NCI-H526 (cell line): ENCODE measurements around the gene MROH8.

Experiments
- DNase-seq, 2 experiments: peaks; one replicate each; lab custom pipeline; 2025; lab: John Stamatoyannopoulos, UW

MROH8 gene

DNA sequence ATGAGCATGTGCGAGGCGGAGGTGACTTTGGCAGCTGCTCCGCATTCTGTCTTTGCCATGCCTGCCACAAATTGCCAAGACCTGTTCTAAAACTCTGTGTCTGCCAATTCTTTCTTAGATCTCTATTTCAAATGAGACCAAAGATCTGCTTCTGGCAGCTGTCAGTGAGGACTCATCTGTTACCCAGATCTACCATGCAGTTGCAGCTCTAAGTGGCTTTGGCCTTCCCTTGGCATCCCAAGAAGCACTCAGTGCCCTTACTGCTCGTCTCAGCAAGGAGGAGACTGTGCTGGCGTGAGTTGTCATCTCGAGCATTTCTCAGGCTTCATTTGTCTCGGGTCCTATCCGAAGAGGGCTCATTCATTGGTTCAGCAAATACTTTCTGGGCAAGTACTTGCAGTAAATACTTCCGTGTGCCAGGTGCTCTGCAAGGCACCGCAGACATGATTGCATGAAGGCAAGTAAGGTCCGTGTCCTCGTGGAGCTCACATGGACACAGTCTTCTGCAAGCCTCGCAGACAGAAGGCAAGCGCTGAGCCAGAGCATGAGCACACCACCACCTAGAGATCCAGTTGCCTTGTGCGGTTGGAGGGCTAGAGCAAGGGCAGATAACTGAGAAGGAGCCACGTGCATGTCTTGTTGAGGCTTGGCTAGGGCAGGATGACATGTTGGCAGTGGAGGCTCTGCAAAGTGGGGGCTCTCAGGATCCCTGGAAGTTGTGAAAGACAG is 19.7 kb upstream of the MROH8 start:
- DNase-seq = no peak

DNA sequence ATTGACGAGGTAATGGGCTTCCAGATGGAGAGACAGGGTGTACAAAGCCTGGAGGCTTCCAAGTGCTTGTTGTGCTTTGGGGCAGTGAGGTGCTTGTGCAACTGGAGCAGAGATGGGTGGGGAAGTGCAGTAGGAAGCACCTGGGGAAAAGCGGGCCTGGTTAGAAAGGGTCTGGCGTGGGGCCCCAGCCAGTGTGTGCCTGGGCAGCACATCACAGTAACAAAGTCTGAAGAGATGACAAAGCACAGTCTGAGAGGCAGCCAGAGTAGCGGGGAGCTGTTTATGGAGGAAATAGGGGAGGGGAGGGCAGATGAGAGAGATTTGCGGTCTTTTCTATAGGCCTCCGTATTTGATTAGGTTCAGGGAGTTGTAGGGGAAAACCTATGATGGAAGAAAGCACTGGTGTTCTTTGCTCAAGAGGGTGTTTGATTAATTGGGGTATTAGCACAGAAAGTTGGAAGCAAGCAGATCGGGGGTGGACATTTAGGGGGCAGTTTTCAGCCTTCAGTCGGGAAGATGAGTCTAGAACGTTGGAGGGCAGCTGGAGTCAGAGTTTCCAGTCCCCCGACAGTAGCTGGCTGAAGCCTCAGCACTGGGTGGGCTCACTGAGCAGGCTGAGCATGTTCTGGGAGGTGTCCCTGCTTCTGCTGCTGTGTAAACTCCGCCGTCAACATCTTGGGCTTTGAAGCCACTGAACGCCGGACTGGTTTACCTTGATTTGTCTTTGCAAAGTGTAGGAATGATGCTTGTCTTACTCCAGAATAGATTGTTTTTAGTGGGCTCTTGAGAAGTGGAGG is 15.5 kb upstream of the MROH8 start:
- no peak for DNase-seq

DNA sequence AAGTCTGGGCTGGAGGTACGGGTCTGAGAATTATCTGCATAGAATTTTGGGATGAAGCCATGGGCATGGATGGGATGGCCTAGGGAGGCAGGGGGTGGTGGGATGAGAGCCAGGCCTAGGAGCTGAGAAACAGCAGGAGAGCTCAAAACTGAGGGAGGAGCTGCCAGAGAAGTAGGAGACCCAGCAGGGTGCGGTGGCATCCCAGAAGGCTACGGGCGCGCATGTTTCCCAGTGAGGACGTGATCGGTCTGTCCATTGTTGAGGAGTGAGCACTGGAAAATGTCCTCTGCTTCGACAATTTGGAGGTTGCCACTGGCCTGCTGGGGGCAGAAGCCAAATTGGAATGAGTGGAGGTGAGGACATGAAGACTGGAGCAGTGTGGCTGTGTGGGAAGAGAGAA is 14.5 kb upstream of the MROH8 start:
- no peak for DNase-seq

DNA sequence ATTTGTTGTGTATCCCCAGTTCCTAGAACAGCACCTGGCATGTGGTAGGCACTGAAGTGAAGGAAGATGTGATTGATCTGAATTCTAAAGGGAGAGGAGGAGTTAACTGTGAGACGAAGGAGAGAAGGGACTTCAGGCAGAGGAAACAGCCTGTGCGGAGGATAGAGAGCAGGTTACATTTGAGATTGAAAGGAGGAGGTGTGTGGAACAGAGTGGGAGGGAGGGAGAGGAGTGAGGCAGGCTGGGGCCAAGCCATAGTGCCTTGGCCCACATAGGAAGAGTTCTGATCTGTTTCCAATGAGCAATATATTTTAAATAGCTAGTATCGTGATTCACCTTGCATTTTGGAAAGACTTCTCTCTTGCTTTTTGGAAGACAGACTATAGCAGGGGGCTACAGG is 13.9 kb upstream of the MROH8 start:
- DNase-seq = no peak

DNA sequence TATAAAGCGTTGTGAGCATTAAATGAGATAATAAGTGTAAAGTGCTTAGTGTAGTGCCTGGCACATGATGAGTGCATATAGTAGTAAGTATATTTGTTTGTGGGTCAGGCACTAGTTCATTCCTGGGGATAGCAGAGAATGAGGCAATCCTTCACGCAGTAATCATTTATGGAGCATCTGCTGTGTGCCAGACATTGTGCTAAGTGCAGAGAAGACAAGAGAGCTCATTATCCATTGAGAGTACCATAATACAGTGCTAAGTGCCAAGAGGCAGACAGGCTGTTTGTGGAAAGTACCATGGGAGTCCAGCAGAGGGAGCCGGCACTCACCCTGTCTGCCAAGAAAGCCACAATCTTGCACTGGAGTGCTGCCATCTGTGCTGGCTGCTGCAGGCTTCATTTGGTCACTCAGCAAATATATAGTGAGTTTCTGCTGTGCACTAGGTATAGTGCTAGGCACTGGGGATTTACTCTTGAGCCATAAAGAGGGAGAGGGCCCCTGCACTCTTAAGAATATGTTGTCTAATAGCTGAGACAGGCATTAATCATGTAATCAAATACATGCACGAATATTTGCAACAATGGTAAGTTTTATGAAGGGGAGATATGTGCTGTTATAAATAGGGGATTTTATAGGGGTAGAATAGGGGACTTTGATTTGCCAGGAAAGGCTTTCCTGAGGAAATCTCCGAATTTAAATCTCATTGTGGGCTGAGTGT is 12.9 kb upstream of the MROH8 start:
- peak; percentile 26 to 78 for DNase-seq

DNA sequence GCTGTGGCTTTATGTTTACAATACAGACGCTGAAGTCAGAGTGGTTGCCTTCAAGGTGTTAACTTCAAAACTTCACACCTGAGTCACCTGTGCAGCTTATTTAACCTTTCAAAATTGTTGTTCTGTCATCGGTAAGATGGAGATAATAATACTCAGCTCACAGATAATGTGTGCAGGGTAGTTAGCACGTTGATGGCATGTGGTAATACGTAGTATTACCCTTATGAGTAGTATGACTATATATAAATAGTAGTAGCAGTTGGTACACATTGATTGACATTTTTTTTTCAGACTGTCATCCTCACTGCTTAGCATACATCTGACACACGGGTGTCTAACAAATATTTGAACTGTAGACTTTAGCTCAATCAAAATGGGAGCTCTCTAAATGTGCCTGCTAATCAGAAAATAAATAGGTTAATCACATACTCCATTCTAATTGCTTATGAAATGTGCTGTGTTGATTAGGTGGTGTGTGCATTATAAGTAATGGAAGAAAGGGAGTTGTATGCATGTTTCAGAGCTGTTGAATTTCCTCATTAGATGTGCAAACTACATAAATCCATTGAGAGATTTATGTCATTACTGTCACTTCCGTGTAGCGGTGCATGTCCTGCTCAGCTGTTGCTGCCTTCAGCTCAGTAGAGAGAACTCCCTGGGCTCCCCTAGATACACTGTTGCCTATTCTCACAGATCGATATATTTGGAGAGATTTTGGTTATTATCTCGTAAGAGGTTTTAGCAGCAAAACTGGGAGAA is 11.2 kb upstream of the MROH8 start:
- no peak for DNase-seq

DNA sequence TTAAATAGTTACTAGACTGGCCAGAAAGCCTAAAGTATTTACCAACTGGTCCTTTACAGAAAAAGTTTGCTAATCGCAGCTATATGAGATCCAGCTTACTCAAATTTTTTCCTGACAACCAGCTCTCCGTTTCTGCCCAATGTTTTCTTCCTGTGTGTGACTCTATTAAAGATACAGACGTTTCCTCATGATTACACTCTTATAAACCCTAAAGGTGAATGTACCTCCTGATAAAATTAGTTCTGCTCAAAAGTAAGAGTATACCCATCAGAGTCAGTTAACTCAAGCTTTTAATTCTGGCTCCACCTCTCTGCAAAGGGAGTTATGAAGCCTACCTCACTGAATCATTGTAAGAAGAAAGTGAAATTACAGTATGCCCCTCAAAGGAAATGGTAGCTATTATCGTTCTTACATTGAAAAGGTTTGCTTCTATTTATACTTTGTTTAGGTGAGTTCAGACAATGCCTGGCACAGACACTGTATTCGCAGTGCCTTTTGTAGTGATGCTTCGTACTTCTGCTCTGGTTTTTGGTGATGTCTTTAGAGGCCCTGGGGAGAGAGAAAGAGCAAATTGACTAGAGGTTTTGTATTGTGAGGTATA is 10.2 kb upstream of the MROH8 start:
- DNase-seq = no peak

DNA sequence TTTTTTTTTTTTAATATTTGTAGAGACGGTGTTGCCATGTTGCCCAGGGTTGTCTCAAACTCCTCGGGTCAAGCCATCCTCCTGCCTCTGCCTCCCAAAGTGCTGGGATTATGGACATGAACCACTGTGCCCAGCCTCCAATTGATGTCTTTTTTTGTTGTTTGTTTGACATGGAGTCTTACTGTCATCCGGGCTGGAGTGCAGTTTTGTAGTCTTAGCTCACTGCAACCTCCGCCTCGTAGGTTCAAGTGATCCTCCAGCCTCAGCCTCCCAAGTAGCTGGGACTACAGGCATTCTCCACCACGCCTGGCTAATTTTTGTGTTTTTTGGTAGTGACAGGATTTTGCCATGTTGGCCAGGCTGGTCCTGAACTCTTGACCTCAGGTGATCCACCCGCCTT is 9.4 kb upstream of the MROH8 start:
- DNase-seq = no peak

DNA sequence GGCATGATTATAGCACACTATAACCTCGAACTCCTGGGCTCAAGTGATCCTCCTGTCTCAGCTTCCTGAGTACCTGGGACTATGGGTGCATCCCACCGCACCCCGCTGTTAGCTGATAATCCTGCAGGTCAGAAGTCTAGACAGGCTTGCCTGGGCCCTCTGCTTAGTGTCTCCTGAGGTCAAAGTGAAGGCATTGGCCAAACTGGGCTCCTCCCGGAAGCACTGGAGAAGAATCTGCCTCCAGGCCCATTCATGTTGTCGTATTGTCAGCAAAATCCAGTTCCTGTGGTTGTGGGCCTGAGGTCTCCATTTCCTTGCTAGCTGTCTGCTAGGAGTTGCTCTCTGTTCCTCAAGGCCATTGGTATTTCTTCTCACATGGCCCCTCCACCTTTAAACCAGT is 6.3 kb upstream of the MROH8 start:
- DNase-seq = no peak

DNA sequence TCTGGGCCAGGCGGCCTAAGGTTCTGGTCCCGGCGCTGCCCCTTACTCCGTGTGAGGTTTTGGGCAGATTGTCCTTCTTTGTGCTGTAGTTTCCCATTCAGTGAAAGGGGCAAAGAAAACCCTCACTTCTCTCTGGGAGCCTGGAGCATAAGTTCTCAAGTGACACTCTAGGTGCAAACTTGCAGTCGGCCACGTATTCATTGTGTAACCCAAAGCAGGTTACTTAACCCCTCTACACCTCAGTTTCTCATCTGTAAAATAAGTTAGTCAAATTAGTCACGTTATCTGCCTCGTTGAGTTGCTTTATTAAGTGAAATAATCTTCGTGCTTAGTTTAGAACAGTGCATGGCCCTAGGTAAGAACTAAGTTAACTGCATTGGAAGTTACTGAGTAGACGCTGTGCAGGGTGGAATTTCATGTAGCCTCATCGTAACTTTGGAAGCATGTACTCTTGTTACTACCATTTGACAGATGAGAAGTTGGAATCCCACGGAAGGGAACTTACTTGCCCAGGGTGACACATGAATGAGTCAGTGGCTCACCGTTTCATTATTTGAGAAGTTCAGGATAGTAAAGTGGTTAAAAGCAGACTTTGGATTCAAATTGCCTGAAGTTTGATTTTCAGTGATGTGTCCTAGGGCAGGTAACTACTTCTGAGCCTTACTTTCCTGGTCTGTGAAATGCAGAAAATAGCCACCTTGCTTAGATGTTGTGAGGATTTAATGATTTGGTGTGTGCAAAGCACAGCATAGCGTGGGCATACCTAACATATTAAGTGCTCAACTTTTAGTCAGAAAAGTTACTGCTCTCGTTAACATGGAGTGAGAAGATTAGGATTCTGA is 556 bp upstream of the MROH8 start:
- DNase-seq = no peak

DNA sequence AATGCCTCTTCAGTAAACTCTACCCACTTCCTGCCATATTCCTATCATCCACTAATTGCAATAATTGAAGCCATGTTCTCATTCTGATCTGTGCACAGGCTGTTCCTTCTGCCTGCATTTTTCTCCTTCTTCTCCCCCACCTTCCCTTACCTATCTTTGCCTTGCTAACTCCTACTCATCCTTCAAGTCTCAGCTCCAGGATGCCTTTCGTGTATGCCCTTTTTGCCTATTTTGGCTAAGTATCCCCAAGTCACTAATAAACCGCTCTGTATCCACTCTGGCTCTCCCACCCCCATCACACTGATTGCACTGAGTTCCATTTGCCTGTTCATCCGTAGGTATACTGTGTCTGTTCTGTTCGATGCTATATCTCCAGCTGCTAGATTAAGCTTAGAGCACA is 6.5 kb downstream of the MROH8 start:
- no peak for DNase-seq

DNA sequence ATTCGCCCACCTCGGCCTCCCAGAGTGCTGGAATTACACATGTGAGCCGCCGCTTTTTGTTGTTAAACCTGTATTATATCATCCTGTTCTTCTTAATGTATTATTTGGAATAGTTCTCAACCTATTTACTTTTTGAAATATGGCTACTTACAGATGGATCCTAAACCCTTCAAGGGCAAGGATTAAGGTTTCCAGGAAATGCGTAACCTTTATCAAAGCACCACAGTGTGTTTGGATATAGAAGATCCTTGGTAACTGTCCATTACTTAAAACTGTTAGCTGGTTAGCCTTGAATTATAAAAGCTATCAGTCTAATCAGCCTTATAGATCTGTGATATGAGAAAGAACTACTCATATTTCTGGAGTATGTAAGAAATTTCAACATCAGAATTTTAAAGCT is 12.5 kb downstream of the MROH8 start:
- no peak for DNase-seq

DNA sequence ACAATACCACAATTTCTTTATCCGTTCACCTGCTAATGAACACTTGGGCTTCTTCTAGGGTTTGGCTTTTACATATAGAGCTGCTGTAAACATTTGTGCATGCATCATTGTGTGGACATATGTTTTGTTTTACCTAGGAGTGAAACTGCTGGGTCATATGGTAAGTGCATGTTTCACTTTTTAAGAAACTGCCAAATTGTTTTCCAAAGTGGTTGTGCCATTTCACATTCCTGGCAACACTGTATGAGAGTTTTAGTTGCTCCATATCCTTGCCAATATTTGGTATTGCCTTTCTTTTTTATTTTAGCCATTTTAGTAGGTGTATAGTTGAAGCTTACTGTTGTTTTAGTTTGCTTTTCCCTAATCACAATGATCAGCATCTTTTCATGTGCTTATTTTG is 14.3 kb downstream of the MROH8 start:
- DNase-seq = no peak

DNA sequence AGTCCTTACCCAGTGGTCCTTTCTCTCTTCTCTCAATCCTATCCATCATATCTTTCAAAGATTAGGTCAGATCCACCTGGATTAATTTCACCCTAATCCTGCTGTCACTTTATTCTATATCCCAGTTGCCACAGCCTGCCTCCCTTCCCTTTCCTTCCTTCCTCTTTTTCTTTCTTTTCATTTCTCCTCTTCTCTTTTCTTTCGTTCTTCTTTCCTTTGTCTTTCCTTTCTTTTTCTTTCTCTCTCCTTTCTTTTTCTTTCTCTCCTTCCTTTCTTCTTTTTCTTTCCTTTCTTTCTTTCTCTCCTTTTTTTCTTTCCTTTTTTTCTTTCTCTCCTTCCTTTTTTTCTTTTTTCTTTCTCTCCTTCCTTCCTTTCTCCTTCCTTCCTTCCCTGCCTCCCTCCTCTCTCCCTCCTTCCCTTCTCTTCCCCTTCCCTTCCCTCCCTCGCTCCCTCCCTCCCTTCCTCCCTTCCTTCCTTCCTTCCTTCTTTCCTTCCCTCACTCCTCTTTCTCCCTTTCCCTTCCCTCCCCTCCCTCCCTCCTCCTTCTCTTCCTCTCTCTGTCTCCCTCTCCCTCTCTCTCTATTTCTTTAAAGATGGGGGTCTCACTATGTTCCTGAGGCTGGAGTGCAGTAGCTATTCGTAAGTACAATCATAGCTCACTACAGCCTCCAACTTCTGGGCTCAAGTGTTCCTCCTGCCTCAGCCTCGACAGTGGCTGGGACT is 15.4 kb downstream of the MROH8 start:
- no peak for DNase-seq

DNA sequence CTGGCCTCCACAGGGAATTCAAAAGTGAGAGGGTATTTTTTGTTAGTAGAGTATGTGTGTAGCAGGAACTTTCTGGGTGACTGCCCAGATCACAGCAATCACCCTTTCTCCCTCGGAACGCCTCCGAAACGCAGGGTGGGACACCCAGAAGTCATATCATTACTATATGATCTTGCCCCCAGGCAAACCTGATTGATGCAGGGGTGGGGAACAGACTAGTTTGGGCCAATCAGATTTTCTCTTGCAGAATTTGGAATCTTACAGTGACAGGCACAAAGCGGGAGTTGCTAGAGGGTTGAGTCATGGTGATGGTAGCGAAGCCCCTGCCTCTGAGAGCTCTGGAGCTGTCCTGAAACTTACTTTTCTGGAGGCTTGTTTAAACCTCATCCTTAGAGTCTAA is 16.7 kb downstream of the MROH8 start:
- DNase-seq = no peak

DNA sequence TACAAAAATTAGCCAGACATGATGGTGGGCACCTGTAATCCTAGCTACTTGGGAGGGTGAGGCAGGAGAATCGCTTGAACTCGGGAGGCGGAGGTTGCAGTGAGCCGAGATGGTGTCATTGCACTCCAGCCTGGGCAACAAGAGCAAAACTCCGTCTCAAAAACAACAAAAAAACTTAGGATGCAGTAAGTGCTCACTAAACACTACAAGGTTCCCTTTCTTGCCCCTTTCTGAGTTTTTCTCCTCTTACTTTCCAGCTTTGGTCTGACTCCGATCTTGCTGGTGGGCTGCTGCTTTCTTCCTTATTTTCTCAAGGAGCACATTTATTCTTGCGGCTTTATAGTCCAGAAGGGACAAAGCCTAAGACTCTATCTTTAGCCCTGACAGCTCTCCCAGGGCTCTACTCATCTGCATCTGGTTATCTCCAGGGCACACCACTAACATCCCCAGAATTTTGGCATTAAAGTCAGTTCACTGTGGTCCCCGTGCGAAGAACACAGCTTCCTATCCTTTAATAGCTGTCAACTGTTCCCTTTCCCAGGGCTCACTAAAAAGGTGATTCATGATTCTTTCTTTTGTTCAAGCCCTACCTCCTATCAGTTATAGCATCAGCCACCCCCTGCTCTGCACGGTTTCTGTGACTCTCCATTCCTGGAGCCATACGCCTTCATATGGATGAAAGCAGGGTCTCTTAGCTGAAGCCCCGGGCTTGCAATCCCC is 17.4 kb downstream of the MROH8 start:
- no peak for DNase-seq

DNA sequence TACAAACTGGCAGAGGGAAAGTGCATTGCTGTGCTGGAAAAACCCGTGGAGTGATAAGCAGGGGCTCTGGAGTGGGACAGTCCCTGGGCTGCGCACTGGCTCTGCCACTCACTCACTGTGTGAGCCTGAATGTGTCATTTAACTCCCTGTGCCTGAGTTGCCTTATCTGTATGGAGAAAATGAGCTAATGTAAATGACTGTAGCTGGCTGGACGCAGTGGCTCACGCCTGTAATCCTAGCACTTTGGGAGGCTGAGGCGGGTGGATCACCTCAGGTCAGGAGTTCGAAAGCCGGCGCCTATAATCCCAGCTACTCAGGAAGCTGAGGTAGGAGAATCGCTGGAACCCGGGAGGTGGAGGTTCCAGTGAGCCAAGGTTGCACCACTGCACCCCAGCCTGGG is 18.7 kb downstream of the MROH8 start:
- no peak for DNase-seq

DNA sequence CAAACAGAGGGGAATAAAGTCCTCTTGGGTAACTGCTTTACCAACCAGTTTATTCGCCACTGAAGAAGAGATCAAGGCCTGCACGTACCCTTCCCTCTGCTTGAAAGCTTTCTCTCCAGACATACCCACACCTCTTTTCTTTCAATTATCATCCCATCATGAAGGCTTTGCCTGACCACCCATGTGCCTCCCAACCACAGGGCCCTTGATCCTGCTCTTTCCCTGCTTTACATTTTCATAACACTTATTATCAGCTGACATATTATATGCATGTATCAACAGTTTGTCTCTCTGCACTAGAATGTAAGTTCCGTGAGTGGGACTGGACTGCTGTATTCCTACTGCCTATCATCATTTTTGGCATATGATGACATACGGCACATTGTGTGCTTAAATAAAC is 21.1 kb downstream of the MROH8 start:
- no peak for DNase-seq

DNA sequence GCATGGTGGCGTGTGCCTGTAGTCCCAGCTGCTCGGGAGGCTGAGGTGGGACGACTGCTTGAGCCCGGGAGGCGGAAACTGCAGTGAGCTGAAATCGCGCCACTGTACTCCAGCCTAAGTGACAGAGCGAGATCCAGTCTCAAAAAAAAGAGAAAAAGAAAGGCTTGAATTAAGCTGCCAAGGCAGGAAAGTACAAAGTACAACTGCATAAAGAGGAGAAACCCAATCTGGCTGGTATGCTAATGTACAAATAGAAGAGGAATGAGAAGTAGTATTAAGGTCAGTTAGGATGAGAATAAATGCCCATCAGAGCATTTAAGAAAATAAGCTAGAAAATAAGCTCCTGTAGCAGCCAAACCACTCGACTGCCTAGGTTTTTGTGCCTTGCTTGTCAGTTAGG is 23.4 kb downstream of the MROH8 start:
- DNase-seq = peak in 1 of 2 experiments; percentile 52
